Adrenal gland (tissue), 5 donors: ENCODE measurements around the gene MIER2.

ENCODE experiments used
- CTCF ChIP-seq, 6 experiments: fragments of 450-650 bp in 4 of 6; fragments of 200-600 bp in 2 of 6; sonication (generic) in 1 of 6; IDR thresholded peaks; 1 replicate in 5 of 6; 2 replicates in 1 of 6; pipeline versions ENCODE4 v1.5.1 to v1.8.0; 2016 to 2021; ENCODE audit warnings: antibody characterized with exemption in 6 of 6, mild to moderate bottlenecking in 2 of 6, moderate library complexity in 1 of 6
- POLR2A ChIP-seq, 2 donors: fragments of 450-650 bp; IDR thresholded peaks; one replicate each; pipeline ENCODE4 v1.6.1; 2017; ENCODE audit warnings: antibody characterized with exemption in 2 of 2, mild to moderate bottlenecking in 2 of 2, moderate library complexity in 1 of 2
- donor health status: DM: no; HTN: no; CAD: no.

GRCh38 chr19:369876-370275 is 25.3 kb upstream of the MIER2 start:
- TF ChIP-seq CTCF (IDR thresholded peaks at IDR 0.05), result no peak
- TF ChIP-seq POLR2A (IDR thresholded peaks at IDR 0.05), result no peak
